Activated T-cell treated with anti-CD3 and anti-CD28 coated beads, Interleukin-2, amount 50 U/mL, for 4 hours (primary cell): ENCODE results near the gene CASP3. TPM values are rescaled to one million over a fixed set of nuclear protein-coding genes. Genes with fewer than 3 reads are reported as not detected.
"Not testable (repeated sequence)": the region's sequence is repeated elsewhere in the genome, so short reads cannot be mapped to it uniquely, and the experiment has no call there.

Experiments
- ATAC-seq, 2 donors: fragments of 200-7000 bp; cut with Tn5 transposase; one replicate each; pipeline ENCODE4 v1.10.0; 2021
- DNase-seq: peaks from one replicate; pipeline ENCODE4 v3.0.0-alpha.2; 2020
- H3K27me3 Mint-ChIP-seq: one replicate; pipeline ENCODE4 v1.8.0; 2021; ENCODE audit warnings: low read depth, mixed read lengths
- H3K36me3 Mint-ChIP-seq: one replicate; pipeline ENCODE4 v1.8.0; 2022; ENCODE audit warnings: mixed read lengths; ENCODE audit not compliant: insufficient read depth
- H3K4me1 Mint-ChIP-seq: one replicate; pipeline ENCODE4 v1.8.0; 2021; ENCODE audit warnings: low read depth, mixed read lengths
- H3K4me3 Mint-ChIP-seq: one replicate; pipeline ENCODE4 v1.8.0; 2021; ENCODE audit warnings: mild to moderate bottlenecking, moderate library complexity, mixed read lengths
- H3K9me3 Mint-ChIP-seq: one replicate; pipeline ENCODE4 v1.8.0; 2021; ENCODE audit warnings: mixed read lengths
- total RNA-seq, 3 donors: library from RNA; stranded (reverse); gene quantifications; one replicate each; pipeline ENCODE4 v1.2.1, GENCODE V29; 2021

The CASP3 gene
- total RNA-seq, 3 donors from 2014 or later: 38.0 to 39.5 (median 38.6) TPM

- ATAC-seq (no peak), DNase-seq (no peak)
- Mint-ChIP-seq H3K4me3 (no peak overlapping the region), H3K36me3 (peaks cover 50% of the 10 kb centered on the region), H3K4me1 (peaks cover 20% of the 10 kb centered on the region), H3K9me3 (no peaks in the 10 kb centered on the region), H3K27me3 (no peaks in the 10 kb centered on the region)
Measured at GRCh38 chr4:184635381-184635780, 13.9 kb downstream of the CASP3 start.

GRCh38 chr4:184632842-184633241 is 16.4 kb downstream of the CASP3 start:
- peaks cover 48% of the 10 kb centered on the region for H3K36me3 Mint-ChIP-seq
- H3K4me1 Mint-ChIP-seq: peaks cover 2% of the 10 kb centered on the region
- ATAC-seq: no peak
- H3K9me3 Mint-ChIP-seq: no peaks in the 10 kb centered on the region
- DNase-seq: no peak
- no peak overlapping the region for H3K4me3 Mint-ChIP-seq
- H3K27me3 Mint-ChIP-seq: no peaks in the 10 kb centered on the region

GRCh38 chr4:184628103-184628502 is 21.1 kb downstream of the CASP3 start:
- no peak for DNase-seq
- H3K27me3 Mint-ChIP-seq: no peaks in the 10 kb centered on the region
- no peak overlapping the region for H3K4me3 Mint-ChIP-seq
- no peak for ATAC-seq
- H3K9me3 Mint-ChIP-seq: no peaks in the 10 kb centered on the region
- H3K36me3 Mint-ChIP-seq: peaks cover 52% of the 10 kb centered on the region
- peaks cover 30% of the 10 kb centered on the region for H3K4me1 Mint-ChIP-seq

DNA sequence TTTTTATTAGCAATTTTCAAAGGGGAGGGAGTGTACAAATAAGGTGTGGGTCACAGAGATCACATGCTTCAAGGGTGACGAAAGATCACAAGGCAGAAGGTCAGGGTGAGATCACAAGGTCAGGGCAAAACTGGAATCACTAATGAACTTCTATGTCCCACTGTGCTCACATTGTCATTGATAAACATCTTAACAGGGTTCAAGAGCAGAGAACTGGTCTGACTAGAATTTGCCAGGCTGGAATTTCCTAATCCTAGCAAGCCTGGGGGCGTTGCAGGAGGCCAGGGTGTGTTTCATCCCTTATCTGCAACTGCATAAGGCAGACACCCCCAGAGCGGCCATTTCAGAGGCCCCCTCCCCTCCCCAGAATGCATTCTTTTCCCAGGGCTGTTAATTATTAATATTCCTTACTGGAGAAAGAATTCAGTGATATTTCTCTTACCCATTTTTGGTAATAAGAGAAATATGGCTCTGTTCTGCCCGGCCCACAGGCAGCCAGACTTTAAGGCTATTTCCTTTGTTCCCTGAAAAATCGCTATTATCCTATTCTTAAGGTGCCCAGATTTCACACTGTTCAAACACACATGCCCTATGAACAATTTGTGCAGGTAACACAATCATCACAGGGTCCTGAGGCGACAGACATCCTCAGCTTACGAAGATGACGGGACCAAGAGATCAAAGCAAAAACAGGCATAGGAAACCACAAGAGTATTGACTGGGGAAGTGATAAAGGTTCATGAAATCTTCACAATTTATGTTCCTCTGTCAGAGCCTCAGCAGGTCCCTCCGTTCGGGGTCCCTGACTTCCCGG is 23.3 kb downstream of the CASP3 start:
- not testable (repeated sequence) for H3K4me3 Mint-ChIP-seq, H3K9me3 Mint-ChIP-seq, DNase-seq, H3K27me3 Mint-ChIP-seq
- peaks cover 30% of the 10 kb centered on the region for H3K4me1 Mint-ChIP-seq
- peaks cover 45% of the 10 kb centered on the region for H3K36me3 Mint-ChIP-seq
- ATAC-seq: peak; percentile 30 to 42

- H3K4me1 Mint-ChIP-seq: peaks cover 30% of the 10 kb centered on the region
- no peaks in the 10 kb centered on the region for H3K27me3 Mint-ChIP-seq
- DNase-seq (no peak), ATAC-seq (peak in 1 of 2 donors; percentile 72)
- H3K9me3 Mint-ChIP-seq: no peaks in the 10 kb centered on the region
- peaks cover 38% of the 10 kb centered on the region for H3K36me3 Mint-ChIP-seq
- H3K4me3 Mint-ChIP-seq: no peak overlapping the region
Measured at GRCh38 chr4:184624972-184625554, 24.2 kb downstream of the CASP3 start.

DNA sequence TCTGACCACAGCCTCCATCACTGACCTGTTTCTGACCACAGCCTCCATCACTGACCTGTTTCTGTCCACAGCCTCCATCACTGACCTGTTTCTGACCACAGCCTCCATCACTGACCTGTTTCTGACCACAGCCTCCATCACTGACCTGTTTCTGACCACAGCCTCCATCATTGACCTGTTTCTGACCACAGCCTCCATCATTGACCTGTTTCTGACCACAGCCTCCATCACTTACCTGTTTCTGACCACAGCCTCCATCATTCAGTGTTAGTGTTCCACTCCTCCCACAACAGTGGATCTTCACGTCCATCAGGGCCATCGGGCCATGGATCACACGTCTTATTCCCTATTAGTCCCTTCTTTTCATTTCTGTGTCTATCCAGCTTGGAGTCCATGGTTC is 24.7 kb downstream of the CASP3 start:
- not testable (repeated sequence) for H3K27me3 Mint-ChIP-seq, ATAC-seq, H3K9me3 Mint-ChIP-seq, H3K4me3 Mint-ChIP-seq, DNase-seq
- H3K4me1 Mint-ChIP-seq: peaks cover 30% of the 10 kb centered on the region
- H3K36me3 Mint-ChIP-seq: peaks cover 37% of the 10 kb centered on the region

DNA sequence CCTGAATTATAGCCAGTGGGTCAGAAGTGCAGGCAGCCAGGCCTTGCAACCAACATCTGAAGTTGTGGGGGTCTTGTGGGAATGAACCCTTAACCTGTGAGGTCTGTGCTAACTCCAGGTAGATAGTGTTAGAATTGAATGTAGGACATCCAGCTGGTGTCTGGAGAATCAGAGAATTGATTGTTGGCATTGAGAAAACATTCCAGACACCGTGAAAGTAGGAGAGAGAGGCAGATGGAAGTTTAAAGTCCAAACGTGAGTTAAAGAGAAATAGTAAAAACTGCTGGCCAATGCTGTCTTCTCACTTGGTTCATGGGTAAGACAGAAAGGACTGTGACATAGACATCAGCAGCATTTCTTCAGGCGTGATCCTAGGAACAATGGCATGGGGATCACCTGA is 27.7 kb downstream of the CASP3 start:
- no peak overlapping the region for H3K4me3 Mint-ChIP-seq
- DNase-seq: no peak
- ATAC-seq: no peak
- H3K9me3 Mint-ChIP-seq: no peaks in the 10 kb centered on the region
- no peaks in the 10 kb centered on the region for H3K27me3 Mint-ChIP-seq
- H3K36me3 Mint-ChIP-seq: peaks cover 23% of the 10 kb centered on the region
- peaks cover 21% of the 10 kb centered on the region for H3K4me1 Mint-ChIP-seq

GRCh38 chr4:184620212-184620867 is 28.9 kb downstream of the CASP3 start:
- H3K9me3 Mint-ChIP-seq: no peaks in the 10 kb centered on the region
- no peaks in the 10 kb centered on the region for H3K27me3 Mint-ChIP-seq
- peaks cover 10% of the 10 kb centered on the region for H3K4me1 Mint-ChIP-seq
- H3K4me3 Mint-ChIP-seq: no peak overlapping the region
- DNase-seq (no peak), ATAC-seq (no peak)
- peaks cover 18% of the 10 kb centered on the region for H3K36me3 Mint-ChIP-seq

- no peaks in the 10 kb centered on the region for H3K27me3 Mint-ChIP-seq
- H3K4me3 Mint-ChIP-seq: no peak overlapping the region
Measured at GRCh38 chr4:184617600-184618196, 31.5 kb downstream of the CASP3 start.

DNA sequence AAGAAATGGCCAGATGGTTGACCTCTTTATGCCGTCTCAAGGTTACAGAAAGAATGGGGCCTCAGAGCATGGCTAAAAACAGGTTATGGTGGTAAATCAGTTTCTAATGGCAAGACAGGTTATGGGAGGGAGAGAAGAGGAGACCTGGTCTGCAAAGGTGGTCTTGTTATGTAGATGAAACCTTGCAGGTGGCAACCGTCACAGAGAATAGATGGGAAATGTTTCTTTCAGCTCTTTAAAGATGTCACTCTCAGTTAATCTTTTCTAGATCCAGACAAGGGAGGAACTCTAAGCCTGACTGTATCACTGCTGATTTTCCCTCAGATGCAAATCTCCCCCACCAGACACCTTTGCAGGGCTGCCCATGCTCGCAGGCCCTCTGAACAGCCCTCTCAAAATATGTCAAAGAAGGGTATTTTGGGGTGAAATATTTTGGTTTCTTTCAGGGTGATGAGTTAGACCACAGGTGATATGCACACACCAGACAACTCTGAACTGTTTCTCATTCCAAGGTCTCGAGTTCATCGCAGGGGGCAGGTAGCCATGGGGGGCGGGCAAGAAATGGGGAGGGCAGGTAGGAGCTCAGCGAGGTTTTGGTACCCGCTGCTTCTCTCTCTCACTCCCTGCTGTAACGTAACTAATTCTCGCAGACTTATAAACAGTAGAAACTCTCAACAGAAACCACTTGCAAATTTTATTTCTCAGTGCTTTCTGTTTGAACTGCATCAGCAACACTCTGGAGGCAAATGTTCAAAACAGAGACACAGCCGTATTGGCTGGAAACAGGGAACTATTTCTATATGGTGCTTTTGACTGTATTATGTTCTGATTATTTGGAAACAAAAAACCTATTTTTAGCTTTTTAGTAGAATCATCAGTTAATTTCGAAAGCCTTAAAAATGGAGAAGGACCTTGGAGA is 32.4 kb downstream of the CASP3 start:
- H3K4me1 Mint-ChIP-seq: no peaks in the 10 kb centered on the region
- no peak overlapping the region for H3K4me3 Mint-ChIP-seq
- H3K36me3 Mint-ChIP-seq: peaks cover 3% of the 10 kb centered on the region
- ATAC-seq (no peak), DNase-seq (no peak)
- peaks cover 4% of the 10 kb centered on the region for H3K9me3 Mint-ChIP-seq
- no peaks in the 10 kb centered on the region for H3K27me3 Mint-ChIP-seq

More at GRCh38 chr4:184617600-184618196, 31.5 kb downstream of the CASP3 start:
- Mint-ChIP-seq H3K36me3 (peaks cover 3% of the 10 kb centered on the region), H3K4me1 (no peaks in the 10 kb centered on the region), H3K9me3 (peaks cover 4% of the 10 kb centered on the region)
- DNase-seq (no peak), ATAC-seq (no peak)

DNA sequence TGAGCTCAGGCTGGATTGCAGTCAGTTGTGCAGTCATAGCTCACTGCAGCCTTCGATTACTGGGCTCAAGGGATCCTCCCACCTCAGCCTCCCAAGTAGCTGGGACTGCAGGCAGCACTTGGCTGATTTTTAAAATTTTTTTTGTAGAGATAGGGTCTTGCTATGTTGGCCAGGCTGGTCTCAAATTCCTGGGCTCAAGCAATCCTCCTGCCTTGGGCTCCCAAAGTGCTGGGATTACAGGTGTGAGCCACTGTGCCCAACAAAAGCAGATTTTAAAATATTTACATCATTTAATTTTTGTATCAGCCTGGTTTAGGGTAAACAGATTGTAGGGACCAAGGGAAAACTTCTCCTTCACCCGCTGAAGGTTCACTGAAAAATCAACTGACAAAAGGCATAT is 33.1 kb downstream of the CASP3 start:
- not testable (repeated sequence) for H3K4me3 Mint-ChIP-seq, ATAC-seq, DNase-seq, H3K4me1 Mint-ChIP-seq, H3K27me3 Mint-ChIP-seq, H3K36me3 Mint-ChIP-seq, H3K9me3 Mint-ChIP-seq

GRCh38 chr4:184614509-184614908 is 34.7 kb downstream of the CASP3 start:
- no peak overlapping the region for H3K4me3 Mint-ChIP-seq
- H3K36me3 Mint-ChIP-seq: peaks cover 3% of the 10 kb centered on the region
- DNase-seq (no peak), ATAC-seq (no peak)
- H3K9me3 Mint-ChIP-seq: peaks cover 4% of the 10 kb centered on the region
- no peaks in the 10 kb centered on the region for H3K27me3 Mint-ChIP-seq
- H3K4me1 Mint-ChIP-seq: no peaks in the 10 kb centered on the region

- peaks cover 3% of the 10 kb centered on the region for H3K36me3 Mint-ChIP-seq
- H3K4me1 Mint-ChIP-seq: no peaks in the 10 kb centered on the region
- ATAC-seq: no peak
- DNase-seq: no peak
- peaks cover 4% of the 10 kb centered on the region for H3K9me3 Mint-ChIP-seq
- no peak overlapping the region for H3K4me3 Mint-ChIP-seq
- no peaks in the 10 kb centered on the region for H3K27me3 Mint-ChIP-seq
Measured at GRCh38 chr4:184613405-184613804, 35.8 kb downstream of the CASP3 start.

DNA sequence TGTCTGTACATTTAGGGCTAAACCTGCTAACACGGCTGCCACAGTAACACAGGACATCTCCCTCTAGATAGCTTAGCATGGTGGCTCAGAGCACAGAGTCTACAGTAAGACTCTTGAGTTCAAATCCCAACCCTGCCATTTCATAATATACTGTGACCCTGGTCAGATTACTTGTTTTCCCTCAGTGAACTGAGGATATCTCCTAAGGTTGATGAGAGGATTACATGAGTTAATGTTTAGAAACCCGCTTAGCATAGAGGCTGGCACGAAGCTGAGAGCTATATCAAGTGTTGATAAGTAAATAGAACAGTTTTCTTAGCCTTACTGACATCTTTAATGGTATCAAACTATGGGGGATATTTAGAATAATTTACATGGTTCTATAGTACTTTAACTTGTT is 37.2 kb downstream of the CASP3 start:
- Mint-ChIP-seq H3K4me1 (no peaks in the 10 kb centered on the region), H3K9me3 (peaks cover 4% of the 10 kb centered on the region), H3K4me3 (no peak overlapping the region), H3K27me3 (no peaks in the 10 kb centered on the region), H3K36me3 (peaks cover 3% of the 10 kb centered on the region)
- ATAC-seq (no peak), DNase-seq (no peak)
